Hematopoietic multipotent progenitor cell treated with erythropoietin and hydrocortisone succinate and interleukin-3 and kit ligand, for 15 days (in vitro differentiated cells): ENCODE measurements around the gene PPP2R2D.
"Not testable (repeated sequence)": the region's sequence is repeated elsewhere in the genome, so short reads cannot be mapped to it uniquely, and the experiment has no call there.

Source experiments
- DNase-seq: peaks from one replicate; pipeline ENCODE4 v3.0.0-alpha.2; 2015; ENCODE audit warnings: low spot score

The PPP2R2D gene

DNA sequence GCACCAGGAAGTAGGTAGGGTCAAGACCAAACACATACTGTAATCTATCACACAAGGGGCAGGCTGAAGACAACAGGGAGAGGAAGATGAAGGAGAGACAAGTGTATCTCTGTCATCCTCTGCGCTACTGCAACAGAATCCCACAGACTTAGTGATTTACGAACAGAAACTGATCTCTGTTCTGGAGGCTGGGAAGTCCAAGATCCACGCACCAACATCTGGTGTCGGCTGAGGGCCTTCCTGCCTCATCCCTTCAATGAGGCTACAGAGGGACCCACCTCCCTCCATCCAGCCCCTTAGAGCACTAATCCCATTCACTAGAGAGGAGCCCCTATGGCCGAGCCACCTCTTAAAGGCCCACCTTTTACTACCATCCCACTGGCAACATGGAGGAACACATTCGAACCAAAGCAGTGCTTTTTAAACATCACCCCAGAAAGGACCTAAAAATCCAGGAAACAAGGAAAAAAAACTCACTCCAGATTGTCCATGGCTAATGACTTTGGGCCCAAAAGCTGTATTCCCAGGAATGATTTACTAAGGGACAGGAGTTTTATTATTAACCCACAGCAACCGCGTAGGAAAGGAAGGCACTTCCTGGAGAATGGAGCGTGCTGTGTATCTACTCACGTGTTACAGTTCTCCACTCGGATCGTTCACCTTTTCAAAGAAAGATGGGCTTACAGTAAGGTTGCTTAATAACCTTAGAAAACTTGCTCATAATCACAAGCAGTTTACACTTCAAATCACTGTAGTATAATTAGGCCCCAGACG lies 76.7 kb downstream of the PPP2R2D start:
- DNase-seq, result no peak

DNA sequence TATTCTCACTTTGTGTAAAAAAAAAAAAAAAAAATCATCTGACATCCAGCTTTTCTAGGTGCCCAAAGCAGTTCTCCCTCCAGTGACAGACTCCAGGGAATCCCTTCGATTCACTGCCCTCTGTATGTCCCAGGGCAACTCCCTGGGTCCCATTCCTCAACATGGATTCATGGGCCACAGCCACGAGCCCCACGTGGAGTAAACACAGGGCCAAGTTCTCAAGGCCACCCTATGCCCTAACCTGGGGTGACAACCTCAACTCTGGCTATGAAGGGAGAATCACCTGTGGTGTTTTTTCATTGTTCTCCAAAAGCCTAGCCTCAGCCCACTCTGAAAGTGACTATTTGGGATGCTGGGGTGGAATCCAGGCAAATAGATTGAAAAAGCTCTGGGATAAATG lies 77.6 kb downstream of the PPP2R2D start:
- DNase-seq, result no peak

DNA sequence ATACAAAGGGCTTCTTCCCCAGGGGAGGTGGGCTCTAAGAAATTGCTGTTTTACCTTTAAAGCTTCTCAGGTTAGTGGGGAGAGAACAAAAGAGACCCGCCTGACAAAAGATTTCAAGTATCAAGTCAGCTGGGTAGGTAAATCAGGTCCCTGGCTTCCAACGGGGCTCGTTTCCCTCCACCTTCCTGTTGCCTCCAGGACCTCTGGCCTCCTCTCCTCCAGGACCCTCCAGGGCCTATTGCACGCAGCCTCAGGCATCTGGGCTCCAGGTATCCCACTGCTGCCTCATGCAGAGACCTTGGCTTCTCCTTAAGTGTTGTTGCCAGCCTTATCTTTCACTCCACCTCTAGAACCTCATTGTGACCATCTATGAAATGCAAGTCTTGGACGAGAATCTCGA lies 78.0 kb downstream of the PPP2R2D start:
- DNase-seq, result no peak

DNA sequence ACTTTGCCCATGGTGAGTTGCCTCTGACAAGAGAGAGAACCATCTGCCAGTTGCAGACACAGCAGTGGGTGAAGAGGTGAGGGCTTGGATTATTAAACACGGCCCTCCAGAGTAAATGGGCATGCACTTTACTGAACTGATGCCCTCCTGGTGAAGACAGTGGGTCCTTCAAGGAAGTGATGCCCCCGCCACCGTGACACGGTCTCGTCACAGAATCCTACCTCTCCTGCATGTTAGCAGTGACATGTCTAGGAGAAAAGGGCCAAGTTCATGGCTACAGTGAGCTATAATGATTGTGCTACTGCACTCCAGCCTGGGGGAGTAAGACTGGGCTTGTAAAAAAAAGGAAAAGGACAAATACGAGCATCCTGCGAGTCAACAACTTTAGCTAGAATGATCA lies 78.5 kb downstream of the PPP2R2D start:
- no peak for DNase-seq

DNA sequence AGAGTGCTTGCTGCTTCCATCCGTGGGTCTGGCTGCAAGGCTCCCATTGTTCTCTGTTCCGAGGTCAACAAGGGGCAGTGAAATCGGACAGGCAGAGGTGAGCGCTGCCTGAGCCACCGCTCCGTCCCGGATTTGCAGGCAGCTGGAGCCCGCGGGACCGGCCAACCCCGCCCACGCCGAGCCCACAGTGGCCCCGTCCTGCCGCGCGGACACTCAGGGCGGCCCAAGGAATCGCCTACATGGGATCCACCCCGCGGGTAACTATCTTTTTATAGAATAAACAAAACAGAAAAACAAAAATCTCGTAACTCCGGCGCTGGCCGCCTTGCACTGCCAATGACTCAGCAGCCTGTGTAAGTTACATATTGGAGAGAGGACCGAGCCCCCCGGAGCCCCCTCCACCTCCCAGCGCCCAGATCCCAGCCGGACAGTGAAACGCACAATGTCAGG lies 79.0 kb downstream of the PPP2R2D start:
- DNase-seq, result no peak

DNA sequence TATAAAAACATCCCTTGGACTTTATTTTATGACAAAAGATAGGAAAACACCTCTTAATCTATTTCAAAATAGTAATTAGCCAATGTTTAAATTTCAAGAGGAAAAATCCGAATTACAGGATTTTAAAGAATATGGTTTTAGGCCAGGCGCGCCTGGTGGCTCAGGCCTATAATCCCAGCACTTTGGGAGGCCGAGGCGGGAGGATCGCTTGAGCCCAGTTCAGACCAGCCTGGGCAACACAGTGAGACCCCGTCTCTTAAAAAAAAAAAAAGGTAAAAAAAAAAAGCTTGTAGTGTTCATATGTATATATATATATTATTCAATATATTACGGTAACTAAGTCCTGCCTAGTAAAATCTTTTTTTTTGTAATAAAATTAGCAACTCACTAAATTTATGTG lies 79.5 kb downstream of the PPP2R2D start:
- no peak for DNase-seq

DNA sequence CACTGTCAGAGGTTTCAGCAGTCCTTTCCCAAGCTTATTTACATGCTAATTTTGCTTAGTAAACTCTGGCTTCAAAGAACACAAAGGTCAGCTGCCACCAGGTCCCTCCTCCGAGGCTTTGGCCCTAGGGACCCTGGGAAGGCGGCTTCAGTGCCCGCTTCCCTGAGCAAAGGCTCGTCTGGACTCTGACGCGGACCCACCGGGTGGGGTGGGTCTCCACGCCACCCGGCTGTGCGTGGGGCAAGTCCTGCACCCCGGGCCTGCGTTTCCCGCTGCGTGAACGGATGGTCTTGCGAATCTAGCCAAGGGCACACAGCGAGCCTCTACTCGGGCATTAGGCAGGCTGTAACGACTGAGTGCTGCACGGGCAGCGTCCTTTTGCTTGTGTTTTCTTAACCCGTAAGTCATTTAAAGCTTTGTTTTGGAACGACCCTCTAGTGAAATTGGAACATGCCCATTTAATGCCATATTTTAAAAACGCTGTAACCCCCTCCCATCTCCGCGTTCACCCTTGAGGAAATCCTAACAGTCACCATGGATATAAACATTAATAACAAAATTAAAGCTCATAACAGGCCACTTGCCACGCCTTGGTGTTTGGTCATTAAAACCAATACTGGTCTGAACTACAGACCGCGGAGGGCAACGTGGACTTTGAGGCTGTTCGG lies 80.1 kb downstream of the PPP2R2D start:
- peak; percentile 14 for DNase-seq

DNA sequence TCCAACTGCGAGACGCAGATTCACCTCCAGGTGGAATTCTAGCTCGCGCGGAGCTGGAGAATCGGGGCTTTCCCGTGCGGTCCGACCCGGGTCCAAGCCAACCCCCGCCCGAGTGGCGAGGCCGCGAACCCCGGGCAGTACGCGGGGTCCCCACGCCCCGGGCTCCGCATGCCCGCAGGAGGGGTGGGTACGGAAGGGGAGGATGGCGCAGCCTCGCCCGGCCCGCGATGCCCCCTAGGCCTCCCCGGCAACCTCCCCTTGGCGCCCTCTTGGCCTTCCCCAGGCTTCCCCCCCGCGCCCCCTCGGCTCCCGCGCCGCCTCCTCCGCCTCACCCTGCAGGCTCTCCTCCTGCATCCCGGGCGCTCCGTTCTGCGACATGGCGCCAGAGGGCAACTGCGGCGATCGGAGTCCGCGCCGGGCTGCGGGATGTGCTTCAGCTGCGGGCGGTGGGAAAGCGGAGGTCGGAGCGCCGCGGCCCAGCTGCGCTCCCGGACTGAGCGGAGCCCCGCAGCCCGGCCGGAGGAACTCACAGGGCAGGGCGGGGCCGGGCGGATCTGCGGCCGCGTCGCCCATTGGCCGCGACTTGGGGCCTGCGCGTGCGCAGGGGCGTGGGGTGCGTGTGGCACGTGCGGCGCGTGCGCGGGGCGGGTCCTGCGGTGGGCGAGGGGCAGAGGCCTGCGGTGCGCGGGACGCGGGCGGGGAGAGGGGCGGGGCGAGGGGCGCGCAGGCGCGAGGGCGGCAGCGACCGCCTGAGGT lies 80.8 kb downstream of the PPP2R2D start, which contains the start of gene BNIP3:
BNIP3 (minus strand) TSS at position 495 of the 756 bp plus-strand sequence; CDS start at position 378, 117 bp downstream.
- DNase-seq, result peak; percentile 89

DNA sequence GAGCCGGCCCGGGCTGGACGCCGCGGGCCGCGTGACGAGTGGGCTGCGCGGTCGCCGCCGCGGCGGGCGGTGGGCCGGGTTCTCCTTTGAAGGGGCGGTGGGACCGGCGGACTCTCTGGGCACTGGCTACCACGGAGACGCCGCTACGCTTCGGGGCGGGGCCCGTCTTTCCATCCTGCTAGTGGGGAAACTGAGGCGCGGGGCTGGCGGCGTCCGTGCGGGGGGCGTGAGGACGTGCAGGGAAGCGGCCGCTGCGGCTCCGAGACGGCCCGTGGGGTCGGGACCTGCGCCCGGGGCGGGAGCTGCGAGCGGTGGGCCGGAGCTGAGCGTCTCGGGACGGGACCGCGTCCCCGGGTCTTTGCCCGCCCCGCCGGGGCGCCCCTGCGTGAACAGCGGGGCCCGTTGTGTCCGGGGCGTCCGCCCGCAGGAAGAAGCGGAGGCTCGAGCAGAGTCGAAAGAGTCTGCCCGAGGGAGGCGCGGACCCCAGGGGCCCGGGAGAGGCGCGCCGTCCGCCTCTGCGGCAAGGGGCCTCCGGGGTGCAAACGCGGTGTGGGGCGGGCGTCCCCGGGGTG lies 81.5 kb downstream of the PPP2R2D start:
- no peak for DNase-seq

DNA sequence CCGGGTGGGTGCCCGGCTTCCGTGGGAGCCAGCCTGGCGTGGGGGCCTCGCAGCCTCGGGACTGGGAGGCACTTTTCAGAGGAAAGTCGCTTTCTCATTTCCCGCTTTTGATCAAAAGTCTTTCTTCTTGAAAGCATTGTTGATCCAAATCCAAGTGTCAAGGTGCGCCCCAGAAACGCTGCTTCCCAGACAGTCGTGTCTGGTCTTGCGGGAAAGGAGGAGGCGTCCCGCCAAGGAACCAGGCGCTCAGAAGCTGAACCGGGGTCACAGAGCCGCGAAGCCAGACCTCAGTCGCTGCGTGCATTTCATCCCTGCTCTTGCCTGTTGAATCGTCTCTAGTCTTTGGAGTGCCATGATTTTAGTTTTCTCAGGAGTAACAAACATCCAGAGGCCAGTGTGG lies 82.0 kb downstream of the PPP2R2D start:
- no peak for DNase-seq

DNA sequence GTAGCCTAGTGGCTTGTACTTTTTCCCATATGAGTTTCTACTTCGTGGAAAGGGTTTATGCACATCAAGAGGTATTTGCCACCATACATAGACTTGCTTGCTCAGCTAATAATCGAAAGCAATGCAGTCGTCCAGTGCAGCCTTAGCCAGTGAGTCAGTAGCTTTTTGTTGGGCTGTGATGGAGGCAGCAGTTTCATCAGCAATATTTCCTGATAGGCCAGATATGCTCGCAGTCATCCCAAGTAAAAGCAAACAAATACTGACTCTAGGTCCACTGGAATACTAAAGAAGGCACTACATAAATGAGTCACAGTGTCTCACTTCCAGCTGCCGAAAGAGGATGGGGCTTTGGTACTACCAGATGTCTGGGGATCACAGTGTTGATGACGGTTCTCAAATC lies 83.0 kb downstream of the PPP2R2D start:
- DNase-seq, result no peak

DNA sequence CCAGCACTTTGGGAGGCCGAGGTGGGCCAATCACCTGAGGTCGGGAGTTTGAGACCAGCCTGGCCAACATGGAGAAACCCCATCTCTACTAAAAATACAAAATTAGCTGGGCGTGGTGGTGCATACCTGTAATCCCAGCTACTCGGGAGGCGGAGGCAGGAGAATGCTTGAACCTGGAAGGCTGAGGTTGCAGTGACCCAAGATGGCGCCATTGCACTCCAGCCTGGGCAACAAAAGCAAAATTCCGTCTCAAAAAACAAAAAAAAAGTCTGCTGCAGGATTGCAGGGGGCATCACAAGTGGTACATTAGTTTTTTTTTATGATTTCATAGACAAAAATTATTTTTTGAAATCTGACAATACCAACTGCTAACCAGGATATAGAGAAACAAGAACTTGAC lies 86.0 kb downstream of the PPP2R2D start:
- not testable (repeated sequence) for DNase-seq

DNA sequence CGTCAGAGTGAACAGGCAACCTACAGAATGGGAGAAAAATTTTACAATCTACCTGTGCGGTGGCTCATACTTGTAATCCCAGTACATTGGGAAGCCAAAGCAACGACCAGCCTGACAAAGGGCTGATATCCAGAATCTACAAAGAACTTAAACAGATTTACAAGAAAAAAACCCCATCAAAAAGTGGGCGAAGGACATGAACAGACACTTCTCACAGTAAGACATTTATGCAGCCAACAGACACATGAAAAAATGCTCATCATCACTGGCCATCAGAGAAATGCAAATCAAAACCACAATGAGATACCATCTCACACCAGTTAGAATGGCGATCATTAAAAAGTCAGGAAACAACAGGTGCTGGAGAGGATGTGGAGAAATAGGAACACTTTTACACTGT lies 86.5 kb downstream of the PPP2R2D start:
- DNase-seq, result not testable (repeated sequence)

DNA sequence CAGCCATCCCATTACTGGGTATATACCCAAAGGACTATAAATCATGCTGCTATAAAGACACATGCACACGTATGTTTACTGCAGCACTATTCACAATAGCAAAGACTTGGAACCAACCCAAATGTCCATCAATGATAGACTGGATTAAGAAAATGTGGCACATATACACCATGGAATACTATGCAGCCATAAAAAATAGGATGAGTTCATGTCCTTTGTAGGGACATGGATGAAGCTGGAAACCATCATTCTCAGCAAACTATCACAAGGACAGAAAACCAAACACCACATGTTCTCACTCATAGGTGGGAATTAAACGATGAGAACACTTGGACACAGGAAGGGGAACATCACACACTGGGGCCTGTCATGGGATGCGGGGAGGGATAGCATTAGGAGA lies 87.0 kb downstream of the PPP2R2D start:
- DNase-seq, result not testable (repeated sequence)

DNA sequence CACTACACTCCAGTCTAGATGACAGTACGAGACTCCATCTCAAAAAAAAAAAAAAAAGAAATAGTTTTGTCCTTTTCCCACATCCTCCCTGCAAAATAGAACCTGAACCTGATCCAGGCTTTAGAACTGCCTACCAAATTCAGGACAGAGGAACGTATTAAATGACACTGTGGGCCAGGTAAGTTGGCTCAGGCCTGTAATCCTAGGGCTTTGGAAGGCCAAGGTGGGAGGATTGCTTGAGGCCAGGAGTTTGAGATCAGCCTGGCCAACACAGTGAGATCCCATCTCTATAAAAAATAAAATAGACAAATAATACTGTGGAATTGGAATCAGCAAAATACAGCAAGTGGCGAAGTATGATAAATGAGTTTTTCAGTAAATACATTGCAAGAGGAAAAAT lies 90.9 kb downstream of the PPP2R2D start:
- no peak for DNase-seq

DNA sequence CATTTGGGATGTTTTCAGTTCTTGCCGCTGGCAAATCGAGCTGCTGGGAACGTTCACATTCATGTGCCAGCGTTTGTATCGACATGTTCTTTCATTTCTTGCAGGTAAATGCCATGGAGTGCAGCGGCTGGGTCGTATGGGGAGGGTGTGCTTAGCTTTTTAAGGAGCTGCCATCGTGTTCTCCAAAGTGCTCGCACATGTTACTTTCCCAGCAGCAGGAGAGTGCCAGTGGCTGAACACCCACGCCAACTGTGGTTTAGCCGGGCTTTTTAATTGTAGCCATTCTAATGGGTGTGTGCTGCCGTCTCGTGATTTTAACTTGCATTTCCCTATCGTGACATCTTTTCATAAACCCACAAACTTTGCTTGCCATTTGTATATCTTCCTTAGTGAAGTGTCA lies 92.5 kb downstream of the PPP2R2D start:
- DNase-seq, result no peak

DNA sequence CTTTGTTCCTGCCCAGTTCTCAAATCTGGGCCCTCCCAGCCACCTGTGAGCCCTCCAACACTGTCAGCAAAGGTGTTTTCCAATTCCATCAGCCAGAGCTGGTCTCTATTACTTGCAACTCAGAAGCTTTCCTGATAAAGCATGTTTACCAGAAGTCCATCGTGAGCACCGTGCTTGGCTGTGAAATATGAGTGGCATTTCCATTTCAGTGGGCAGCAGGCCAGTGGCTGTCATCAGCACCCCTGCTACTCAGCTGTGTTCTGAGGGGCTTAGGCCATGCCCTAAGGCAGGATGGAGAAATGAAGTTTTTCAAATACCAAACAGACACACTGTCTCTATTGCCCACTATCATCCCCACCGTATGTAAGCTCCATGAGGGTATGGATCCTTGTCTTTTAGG lies 93.6 kb downstream of the PPP2R2D start:
- DNase-seq, result no peak

DNA sequence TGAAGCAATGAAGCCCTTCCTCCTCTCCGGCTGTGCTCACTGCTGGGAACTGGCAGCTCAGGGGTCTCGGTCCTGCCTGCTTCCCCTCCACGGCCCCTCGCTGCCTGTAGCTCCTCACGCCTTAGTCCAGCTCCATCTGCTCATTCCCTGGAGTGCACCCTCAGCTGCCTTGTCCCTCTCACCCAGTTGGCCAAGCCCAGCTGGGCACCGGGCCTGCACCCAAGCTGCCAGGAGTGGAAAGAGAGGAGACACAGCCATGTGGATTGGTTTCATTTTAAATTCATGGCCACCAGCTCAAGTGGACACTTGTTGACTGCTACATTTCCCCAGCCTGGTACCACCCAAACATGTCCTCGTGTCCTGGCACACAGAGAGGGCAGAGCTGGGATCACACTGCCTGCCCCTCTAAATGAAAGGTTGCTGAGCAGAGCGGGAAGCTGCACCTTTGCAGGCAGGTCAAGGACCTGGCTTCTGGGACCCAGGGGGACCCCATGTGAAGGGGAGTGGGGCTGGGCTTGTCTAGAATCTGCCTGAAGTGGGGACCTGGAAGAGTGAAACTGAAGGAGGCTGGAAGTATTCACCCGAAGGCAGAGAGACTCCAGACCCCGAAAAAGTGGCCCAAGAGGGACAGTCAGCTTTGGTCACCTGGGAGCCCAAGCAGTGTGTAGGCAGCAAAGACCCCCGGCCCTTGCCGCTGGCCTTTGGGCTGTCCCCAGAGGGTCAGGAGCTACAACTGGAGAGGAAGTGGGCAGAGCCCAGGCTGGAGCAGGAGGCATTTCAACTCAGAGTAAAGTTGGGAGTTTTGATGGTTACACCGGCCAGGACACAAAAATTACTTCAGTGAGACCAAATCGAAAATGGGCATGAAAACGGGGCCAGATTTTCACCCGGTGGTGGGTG lies 95.9 kb downstream of the PPP2R2D start:
- no peak for DNase-seq

DNA sequence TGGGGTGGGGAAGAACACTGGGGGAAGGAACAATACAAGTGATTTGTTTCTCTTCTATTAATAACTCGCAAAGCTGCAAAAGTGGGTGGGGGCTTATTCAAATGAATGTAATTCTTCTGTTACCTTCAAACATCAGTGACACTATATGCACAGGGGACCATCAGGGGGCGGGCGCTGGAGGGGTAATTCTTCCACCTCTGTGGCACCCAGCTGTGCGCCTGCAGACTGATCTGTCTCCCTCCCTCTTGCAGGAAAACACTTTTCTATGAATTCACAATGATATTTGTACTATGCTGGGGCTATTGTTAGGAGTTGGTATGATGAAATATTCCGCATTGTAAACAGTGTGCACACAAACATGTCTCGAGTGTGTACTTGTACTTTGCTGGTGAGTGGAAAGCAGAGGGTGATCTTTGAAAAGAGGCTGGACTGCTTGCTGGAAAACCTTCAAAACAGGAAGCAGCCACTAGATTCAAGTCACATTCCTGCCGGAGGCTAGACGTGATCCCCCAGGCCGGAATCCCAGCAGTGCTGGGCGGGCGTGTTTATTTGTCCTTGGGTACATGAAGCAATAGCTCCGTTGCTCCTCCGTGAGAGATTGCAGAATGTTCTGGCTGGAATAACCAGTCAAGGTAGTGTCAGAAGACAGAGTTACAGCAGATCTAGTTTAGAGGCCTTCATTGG lies 96.7 kb downstream of the PPP2R2D start:
- DNase-seq, result no peak

DNA sequence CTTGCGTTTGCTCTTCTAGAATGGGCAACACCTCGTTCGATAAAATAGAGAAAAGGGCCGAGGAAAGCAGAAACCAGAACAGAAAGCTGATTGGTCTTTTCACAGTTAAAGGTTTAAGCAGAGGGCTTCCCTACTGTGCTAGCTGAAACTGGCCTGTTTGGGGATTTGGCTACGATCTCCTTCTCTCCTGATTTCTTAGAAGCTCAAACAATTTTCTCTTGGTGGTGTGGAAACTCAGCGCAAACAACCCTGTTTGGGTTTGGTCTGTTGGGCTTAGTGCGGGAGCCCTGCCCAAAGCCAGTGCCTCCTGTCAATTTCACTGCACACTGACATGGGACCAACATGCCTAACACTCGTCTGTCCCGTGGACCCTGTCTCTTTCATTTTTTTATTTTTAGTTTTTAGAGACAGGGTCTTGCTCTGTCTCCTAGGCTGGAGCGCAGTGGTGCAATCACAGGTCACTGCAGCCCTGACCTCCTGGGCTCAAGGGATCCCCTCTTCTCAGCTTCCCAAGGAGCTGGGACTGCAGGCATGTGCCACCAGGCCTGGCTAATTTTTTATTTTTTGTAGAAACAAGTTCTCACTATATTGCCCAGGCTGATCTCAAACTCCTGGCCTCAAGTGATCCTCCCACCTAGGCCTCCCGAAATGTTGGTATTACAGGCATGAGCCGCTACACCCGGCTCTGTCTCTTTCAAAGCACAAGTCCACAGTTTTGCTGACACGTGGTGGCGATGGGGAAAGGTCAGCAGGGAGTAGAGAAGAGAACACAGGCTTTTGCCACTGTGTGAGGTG lies 97.4 kb downstream of the PPP2R2D start:
- DNase-seq, result no peak
